Astrocyte (in vitro differentiated cells and primary cell): ENCODE results near the gene EFNA5. TPM values are rescaled to one million over a fixed set of nuclear protein-coding genes. Genes with fewer than 3 reads are reported as not detected.

ENCODE experiments used
- DNase-seq: peaks from one replicate; pipeline ENCODE4 v3.0.0-alpha.2; 2010; ENCODE audit warnings: low read depth
- FAIRE-seq: peaks from 2 replicates; lab custom pipeline; 2011; peaks lifted over from hg19 to GRCh38; lab: Jason Lieb, UNC
- H2AFZ ChIP-seq: 2 replicates; pipeline ENCODE4 v1.6.0; 2012; ENCODE audit warnings: low read depth, low read length, inconsistent platforms
- H3K27ac ChIP-seq: 2 replicates; pipeline ENCODE4 v1.5.1; 2011; ENCODE audit warnings: low read depth, low read length, inconsistent platforms
- H3K27me3 ChIP-seq: 2 replicates; pipeline ENCODE4 v1.6.0; 2011; ENCODE audit warnings: low read length, inconsistent platforms; ENCODE audit not compliant: insufficient read depth
- H3K36me3 ChIP-seq: 2 replicates; pipeline ENCODE4 v1.5.1; 2011; ENCODE audit warnings: low read length, inconsistent platforms; ENCODE audit not compliant: insufficient read depth
- H3K4me1 ChIP-seq: 2 replicates; pipeline ENCODE4 v1.5.1; 2011; ENCODE audit warnings: low read length, inconsistent platforms; ENCODE audit not compliant: insufficient read depth
- H3K4me2 ChIP-seq: 2 replicates; pipeline ENCODE4 v1.6.0; 2012; ENCODE audit warnings: low read length, inconsistent platforms
- H3K4me3 ChIP-seq: 2 replicates; pipeline ENCODE4 v1.5.1; 2011; ENCODE audit warnings: low read depth, mild to moderate bottlenecking, low read length, inconsistent platforms; ENCODE audit not compliant: insufficient read depth
- H3K79me2 ChIP-seq: 2 replicates; pipeline ENCODE4 v1.6.0; 2012; ENCODE audit warnings: mild to moderate bottlenecking, low read length, inconsistent platforms; ENCODE audit not compliant: insufficient read depth
- H3K9ac ChIP-seq: 2 replicates; pipeline ENCODE4 v1.6.0; 2012; ENCODE audit warnings: mild to moderate bottlenecking, low read length, inconsistent platforms
- H3K9me3 ChIP-seq: 2 replicates; pipeline ENCODE4 v1.5.1; 2012; ENCODE audit warnings: low read depth, mild to moderate bottlenecking, low read length, inconsistent platforms; ENCODE audit not compliant: insufficient read depth
- H4K20me1 ChIP-seq: 2 replicates; pipeline ENCODE4 v1.6.0; 2012; ENCODE audit warnings: low read length, inconsistent platforms; ENCODE audit not compliant: insufficient read depth
- H3K27ac Mint-ChIP-seq: one replicate; pipeline ENCODE4 v1.8.0; 2021; ENCODE audit warnings: mild to moderate bottlenecking, mixed read lengths; ENCODE audit not compliant: unreplicated experiment
- H3K27me3 Mint-ChIP-seq: one replicate; pipeline ENCODE4 v1.8.0; 2021; ENCODE audit warnings: low read depth, mixed read lengths; ENCODE audit not compliant: unreplicated experiment
- H3K36me3 Mint-ChIP-seq: one replicate; pipeline ENCODE4 v1.8.0; 2021; ENCODE audit warnings: low read depth, mixed read lengths; ENCODE audit not compliant: unreplicated experiment
- H3K4me1 Mint-ChIP-seq: one replicate; pipeline ENCODE4 v1.8.0; 2021; ENCODE audit warnings: low read depth, mixed read lengths; ENCODE audit not compliant: unreplicated experiment
- H3K4me3 Mint-ChIP-seq: one replicate; pipeline ENCODE4 v1.8.0; 2021; ENCODE audit warnings: mild to moderate bottlenecking, moderate library complexity, mixed read lengths; ENCODE audit not compliant: unreplicated experiment
- H3K9me3 Mint-ChIP-seq: one replicate; pipeline ENCODE4 v1.8.0; 2021; ENCODE audit warnings: mild to moderate bottlenecking, mixed read lengths; ENCODE audit not compliant: unreplicated experiment
- EZH2 ChIP-seq: IDR thresholded peaks from 2 replicates; pipeline ENCODE4 v1.6.1; 2012; ENCODE audit warnings: mild to moderate bottlenecking, low read length, inconsistent platforms; ENCODE audit not compliant: insufficient read depth
- total RNA-seq: library from RNA; stranded (reverse); gene quantifications from 2 replicates; pipeline ENCODE4 v1.2.1, GENCODE V29; 2021
- TF ChIP-seq, protein P1 (sequence below): IDR thresholded peaks from 2 replicates; pipeline ENCODE4 v1.5.1; 2011; ENCODE audit warnings: low read depth, mild to moderate bottlenecking, inconsistent platforms, low read length, moderate library complexity; ENCODE audit not compliant: insufficient read depth

Gene EFNA5
- total RNA-seq, 1 donor from 2014 or later: 59.3 TPM

DNA sequence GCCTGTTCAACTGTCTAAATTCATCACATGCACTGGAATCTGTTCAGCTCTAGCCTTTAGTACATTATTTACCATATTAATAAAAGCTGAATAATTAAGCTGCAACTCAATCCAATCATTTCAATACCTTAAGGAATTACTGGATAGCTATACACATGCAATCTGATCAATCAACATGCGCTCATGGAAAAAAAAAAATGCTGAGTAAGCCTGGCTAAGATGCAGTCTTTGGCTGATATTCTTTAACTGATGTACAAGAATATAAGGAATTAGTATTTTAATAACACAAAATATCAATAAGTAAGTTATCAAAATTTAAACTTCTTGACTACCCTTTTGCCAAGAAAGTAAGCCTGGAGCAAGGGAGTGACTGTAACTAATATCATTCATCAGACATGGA, 15.9 kb downstream of the EFNA5 start:
- Mint-ChIP-seq H3K27me3 (no peaks in the 10 kb centered on the region), H3K27ac (no peak overlapping the region), H3K4me3 (no peak overlapping the region), H3K4me1 (peaks cover 46% of the 10 kb centered on the region), H3K9me3 (no peaks in the 10 kb centered on the region), H3K36me3 (no peaks in the 10 kb centered on the region)
- H3K27ac ChIP-seq: no peak overlapping the region
- H3K9ac ChIP-seq: no peak overlapping the region
- H3K36me3 ChIP-seq: no peaks in the 10 kb centered on the region
- DNase-seq (no peak), FAIRE-seq (no peak)
- H3K4me2 ChIP-seq: no peak overlapping the region
- TF ChIP-seq EZH2: no peak
- TF ChIP-seq, protein P1, sequence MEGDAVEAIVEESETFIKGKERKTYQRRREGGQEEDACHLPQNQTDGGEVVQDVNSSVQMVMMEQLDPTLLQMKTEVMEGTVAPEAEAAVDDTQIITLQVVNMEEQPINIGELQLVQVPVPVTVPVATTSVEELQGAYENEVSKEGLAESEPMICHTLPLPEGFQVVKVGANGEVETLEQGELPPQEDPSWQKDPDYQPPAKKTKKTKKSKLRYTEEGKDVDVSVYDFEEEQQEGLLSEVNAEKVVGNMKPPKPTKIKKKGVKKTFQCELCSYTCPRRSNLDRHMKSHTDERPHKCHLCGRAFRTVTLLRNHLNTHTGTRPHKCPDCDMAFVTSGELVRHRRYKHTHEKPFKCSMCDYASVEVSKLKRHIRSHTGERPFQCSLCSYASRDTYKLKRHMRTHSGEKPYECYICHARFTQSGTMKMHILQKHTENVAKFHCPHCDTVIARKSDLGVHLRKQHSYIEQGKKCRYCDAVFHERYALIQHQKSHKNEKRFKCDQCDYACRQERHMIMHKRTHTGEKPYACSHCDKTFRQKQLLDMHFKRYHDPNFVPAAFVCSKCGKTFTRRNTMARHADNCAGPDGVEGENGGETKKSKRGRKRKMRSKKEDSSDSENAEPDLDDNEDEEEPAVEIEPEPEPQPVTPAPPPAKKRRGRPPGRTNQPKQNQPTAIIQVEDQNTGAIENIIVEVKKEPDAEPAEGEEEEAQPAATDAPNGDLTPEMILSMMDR: no peak
- H3K79me2 ChIP-seq: no peaks in the 10 kb centered on the region
- H3K4me3 ChIP-seq: no peak overlapping the region
- no peaks in the 10 kb centered on the region for H3K9me3 ChIP-seq
- no peaks in the 10 kb centered on the region for H4K20me1 ChIP-seq
- no peak overlapping the region for H2AFZ ChIP-seq
- H3K4me1 ChIP-seq: no peaks in the 10 kb centered on the region
- no peaks in the 10 kb centered on the region for H3K27me3 ChIP-seq

DNA sequence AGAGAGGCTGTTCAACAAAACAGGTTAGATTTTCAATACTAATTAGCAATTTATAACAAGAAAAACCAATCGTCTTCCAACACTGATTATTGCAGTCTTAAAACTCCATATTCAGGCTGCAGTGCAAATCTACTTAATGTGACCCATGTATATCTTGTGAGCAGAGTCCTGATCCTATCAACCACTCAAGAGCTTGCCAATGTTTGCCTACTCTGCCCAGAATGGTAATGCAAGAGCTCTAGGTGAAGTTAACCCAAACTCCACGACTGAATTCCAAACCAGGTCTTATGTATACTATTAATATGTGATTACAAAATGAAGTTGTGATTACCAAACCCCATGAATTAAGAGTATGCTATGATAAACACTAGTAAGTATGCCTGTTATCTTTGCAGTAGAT, 17.1 kb downstream of the EFNA5 start:
- Histone ChIP-seq H3K27ac (no peak overlapping the region), H3K36me3 (no peaks in the 10 kb centered on the region), H3K27me3 (no peaks in the 10 kb centered on the region), H3K9me3 (no peaks in the 10 kb centered on the region), H3K4me2 (no peak overlapping the region), H3K79me2 (no peaks in the 10 kb centered on the region), H3K4me3 (no peak overlapping the region), H4K20me1 (no peaks in the 10 kb centered on the region), H3K4me1 (no peaks in the 10 kb centered on the region), H2AFZ (no peak overlapping the region), H3K9ac (no peak overlapping the region)
- H3K27me3 Mint-ChIP-seq: no peaks in the 10 kb centered on the region
- no peak for FAIRE-seq
- TF ChIP-seq, protein P1: no peak
- TF ChIP-seq EZH2: no peak
- H3K4me3 Mint-ChIP-seq: no peak overlapping the region
- H3K4me1 Mint-ChIP-seq: peaks cover 46% of the 10 kb centered on the region
- H3K36me3 Mint-ChIP-seq: no peaks in the 10 kb centered on the region
- no peaks in the 10 kb centered on the region for H3K9me3 Mint-ChIP-seq
- DNase-seq: no peak
- H3K27ac Mint-ChIP-seq: peak overlapping the region; percentile 60

DNA sequence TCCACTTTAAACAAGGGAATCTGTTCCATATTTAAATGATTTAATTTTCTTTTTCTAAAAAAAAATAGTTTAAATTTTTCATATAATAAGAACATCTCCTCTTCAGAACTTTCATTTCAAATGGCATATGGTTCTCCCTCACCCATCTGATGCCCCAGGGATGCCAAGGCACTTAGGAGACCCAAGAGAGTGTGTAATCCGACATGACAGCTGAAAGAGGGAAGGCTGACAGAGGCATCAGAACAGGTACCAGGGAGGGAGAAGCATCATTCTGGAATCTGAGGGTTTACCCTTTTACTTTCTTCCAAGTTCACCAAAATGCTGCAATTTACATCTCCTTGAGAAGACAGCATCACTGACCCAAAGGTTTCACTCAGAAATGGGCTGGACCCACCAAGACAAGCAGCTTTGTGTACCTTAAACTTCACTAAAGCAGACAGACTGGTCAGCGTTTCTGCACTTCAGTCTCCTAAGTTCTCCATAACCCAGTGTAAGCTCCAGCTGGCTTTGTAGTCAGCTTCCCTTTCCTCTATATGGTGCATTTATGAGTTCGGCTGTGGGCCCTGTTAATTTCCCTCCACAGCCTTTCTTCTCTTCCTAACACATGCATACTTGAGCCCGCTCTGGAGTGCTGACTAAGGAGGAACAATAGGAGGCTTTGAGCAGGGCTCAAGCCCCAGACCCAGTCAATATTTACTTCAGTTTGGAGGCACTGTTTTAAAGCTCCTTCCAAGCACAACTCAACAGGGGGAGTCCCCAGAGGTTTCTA, 17.7 kb downstream of the EFNA5 start:
- Histone ChIP-seq H3K4me2 (no peak overlapping the region), H2AFZ (no peak overlapping the region)

More for the DNA sequence above, 17.7 kb downstream of the EFNA5 start:
- Mint-ChIP-seq H3K4me3 (peak overlapping the region; percentile 5), H3K4me1 (peaks cover 42% of the 10 kb centered on the region), H3K27ac (peak overlapping the region; percentile 60), H3K9me3 (no peaks in the 10 kb centered on the region), H3K36me3 (no peaks in the 10 kb centered on the region), H3K27me3 (no peaks in the 10 kb centered on the region)
- H4K20me1 ChIP-seq: no peaks in the 10 kb centered on the region
- DNase-seq (no peak), FAIRE-seq (no peak)
- H3K27ac ChIP-seq: no peak overlapping the region
- no peak overlapping the region for H3K4me3 ChIP-seq
- no peaks in the 10 kb centered on the region for H3K9me3 ChIP-seq
- no peaks in the 10 kb centered on the region for H3K27me3 ChIP-seq
- TF ChIP-seq, protein P1: no peak
- no peak for TF ChIP-seq EZH2
- no peaks in the 10 kb centered on the region for H3K4me1 ChIP-seq
- H3K9ac ChIP-seq: no peak overlapping the region
- H3K36me3 ChIP-seq: no peaks in the 10 kb centered on the region
- H3K79me2 ChIP-seq: no peaks in the 10 kb centered on the region
